NCI-H226 (cell line): ENCODE results near the gene PRADC1.
"Not testable (repeated sequence)": the region's sequence is repeated elsewhere in the genome, so short reads cannot be mapped to it uniquely, and the experiment has no call there.

Experiments
- DNase-seq: peaks from one replicate; pipeline ENCODE4 v3.0.0-alpha.2; 2015

PRADC1 gene

GRCh38 chr2:73233154-73233931 lies at the start of gene PRADC1:
Gene PRADC1 (minus strand): TSS chr2:73233239. CDS start chr2:73233160, 79 bp downstream.
- peak; percentile 100 for DNase-seq

GRCh38 chr2:73281244-73281643 lies 48.2 kb upstream of the PRADC1 start:
- no peak for DNase-seq

GRCh38 chr2:73279852-73280251 lies 46.8 kb upstream of the PRADC1 start:
- DNase-seq = no peak

GRCh38 chr2:73272270-73272669 lies 39.2 kb upstream of the PRADC1 start:
- no peak for DNase-seq

GRCh38 chr2:73269686-73270465 lies 36.8 kb upstream of the PRADC1 start:
- no peak for DNase-seq

- DNase-seq = no peak
These were observed 36.0 kb upstream of the PRADC1 start for GRCh38 chr2:73268830-73269685.

- DNase-seq = no peak
These were observed 35.4 kb upstream of the PRADC1 start for GRCh38 chr2:73268366-73268829.

- DNase-seq = no peak
These were observed 34.0 kb upstream of the PRADC1 start for GRCh38 chr2:73267008-73267407.

GRCh38 chr2:73266061-73266901 lies 33.2 kb upstream of the PRADC1 start:
- no peak for DNase-seq

- no peak for DNase-seq
These were observed 32.4 kb upstream of the PRADC1 start for GRCh38 chr2:73265298-73266060.

GRCh38 chr2:73264783-73265182 lies 31.7 kb upstream of the PRADC1 start:
- DNase-seq = no peak

- DNase-seq = no peak
These were observed 31.2 kb upstream of the PRADC1 start for GRCh38 chr2:73264332-73264606.

- DNase-seq = no peak
These were observed 30.7 kb upstream of the PRADC1 start for GRCh38 chr2:73263540-73264331.

GRCh38 chr2:73262691-73263429 lies 29.8 kb upstream of the PRADC1 start:
- not testable (repeated sequence) for DNase-seq

GRCh38 chr2:73262108-73262651 lies 29.1 kb upstream of the PRADC1 start:
- DNase-seq = no peak

GRCh38 chr2:73260338-73260984 lies 27.4 kb upstream of the PRADC1 start:
- DNase-seq = peak; percentile 45

GRCh38 chr2:73259704-73260337 lies 26.8 kb upstream of the PRADC1 start:
- no peak for DNase-seq

- DNase-seq = no peak
These were observed 26.2 kb upstream of the PRADC1 start for GRCh38 chr2:73259276-73259675.

- no peak for DNase-seq
These were observed 25.8 kb upstream of the PRADC1 start for GRCh38 chr2:73258913-73259215.
